ENCODE data around the gene FBXL7. TPM values are rescaled to one million over a fixed set of nuclear protein-coding genes. Genes with fewer than 3 reads are reported as not detected.

Gene FBXL7
- total RNA-seq, 4 donors from 2014 or later = 2.1 to 25.6 (median 6.5) TPM

DNA sequence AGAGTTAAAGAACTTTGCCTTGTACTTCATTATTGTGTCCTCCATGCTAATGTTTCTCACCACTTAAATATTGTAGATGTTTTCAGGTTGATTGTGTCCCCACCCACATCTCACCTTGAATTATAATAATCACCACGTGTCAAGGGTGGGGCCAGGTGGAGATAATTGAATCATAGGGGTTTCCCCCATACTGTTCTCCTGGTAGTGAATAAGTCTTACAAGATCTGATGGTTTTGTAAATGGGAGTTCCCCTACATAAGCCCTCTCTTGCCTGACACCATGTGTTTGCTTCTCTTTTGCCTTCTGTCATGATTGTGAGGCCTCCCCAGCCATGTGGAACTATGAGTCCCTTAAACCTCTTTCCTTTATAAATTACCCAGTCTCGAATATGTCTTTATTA is 248.3 kb downstream of the FBXL7 start:
- DNase-seq = no peak
- Histone ChIP-seq H3K27ac (no peak overlapping the region), H3K4me1 (no peaks in the 10 kb centered on the region), H3K9me3 (no peaks in the 10 kb centered on the region), H3K36me3 (no peaks in the 10 kb centered on the region), H3K27me3 (no peaks in the 10 kb centered on the region), H3K4me3 (no peak overlapping the region)
- TF ChIP-seq CTCF (IDR thresholded peaks at IDR 0.05) = no peak
- TF ChIP-seq POLR2A (IDR thresholded peaks at IDR 0.05) = no peak

GRCh38 chr5:15752663-15753285 is 252.8 kb downstream of the FBXL7 start:
- Histone ChIP-seq H3K4me3 (no peak overlapping the region), H3K36me3 (no peaks in the 10 kb centered on the region), H3K4me1 (no peaks in the 10 kb centered on the region), H3K27ac (no peak overlapping the region), H3K27me3 (no peaks in the 10 kb centered on the region), H3K9me3 (no peaks in the 10 kb centered on the region)
- DNase-seq = no peak
- TF ChIP-seq CTCF (IDR thresholded peaks at IDR 0.05) (no peak), POLR2A (IDR thresholded peaks at IDR 0.05) (no peak)

DNA sequence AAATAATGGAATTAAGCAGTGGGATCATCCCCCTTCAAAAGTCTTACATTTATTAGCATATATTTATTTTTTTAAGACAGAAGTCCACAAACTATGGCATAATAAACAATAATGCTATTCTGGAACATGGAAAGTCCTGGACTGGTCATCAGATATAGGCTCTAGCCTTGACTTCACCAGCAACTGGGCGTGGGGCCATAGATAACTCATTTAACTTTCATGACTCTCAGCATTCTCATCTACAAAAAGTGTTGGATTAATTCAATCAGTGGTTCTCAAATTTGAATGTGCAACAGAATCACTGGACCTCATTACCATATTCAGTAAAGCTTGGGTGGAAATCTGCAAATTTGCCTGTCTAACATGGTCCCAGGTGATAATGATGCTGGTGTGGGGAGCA is 253.8 kb downstream of the FBXL7 start:
- Histone ChIP-seq H3K4me3 (no peak overlapping the region), H3K36me3 (no peaks in the 10 kb centered on the region), H3K4me1 (no peaks in the 10 kb centered on the region), H3K27ac (no peak overlapping the region), H3K9me3 (no peaks in the 10 kb centered on the region), H3K27me3 (no peaks in the 10 kb centered on the region)
- TF ChIP-seq POLR2A (IDR thresholded peaks at IDR 0.05) = no peak
- no peak for TF ChIP-seq CTCF (IDR thresholded peaks at IDR 0.05)
- DNase-seq = no peak

- Histone ChIP-seq H3K9me3 (no peaks in the 10 kb centered on the region), H3K4me1 (no peaks in the 10 kb centered on the region), H3K27ac (no peak overlapping the region), H3K4me3 (no peak overlapping the region), H3K36me3 (no peaks in the 10 kb centered on the region), H3K27me3 (no peaks in the 10 kb centered on the region)
- DNase-seq = no peak
- no peak for TF ChIP-seq POLR2A (IDR thresholded peaks at IDR 0.05)
- no peak for TF ChIP-seq CTCF (IDR thresholded peaks at IDR 0.05)
These were observed 257.1 kb downstream of the FBXL7 start for GRCh38 chr5:15757103-15757502.

DNA sequence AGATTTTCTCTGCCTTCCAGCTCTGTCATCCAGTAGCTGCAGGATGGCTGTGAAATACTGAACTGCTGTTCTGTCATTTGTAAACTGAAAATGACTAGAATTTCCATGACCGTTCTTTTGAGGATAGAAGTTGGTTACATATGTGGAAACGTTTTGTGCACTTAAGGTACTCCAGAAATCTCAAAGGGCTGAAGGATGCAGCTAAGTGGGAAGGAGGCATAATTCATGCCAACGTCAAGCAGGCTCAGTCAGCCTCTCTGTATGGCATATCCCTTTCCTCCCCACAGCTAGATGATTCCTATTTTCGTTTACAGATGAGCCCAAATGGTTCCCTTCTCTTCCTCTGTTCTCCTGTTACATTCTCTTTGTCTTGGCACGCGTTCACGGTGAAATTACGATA is 257.6 kb downstream of the FBXL7 start:
- TF ChIP-seq CTCF (IDR thresholded peaks at IDR 0.05) (no peak), POLR2A (IDR thresholded peaks at IDR 0.05) (no peak)
- Histone ChIP-seq H3K4me3 (no peak overlapping the region), H3K27me3 (no peaks in the 10 kb centered on the region), H3K27ac (no peak overlapping the region), H3K4me1 (no peaks in the 10 kb centered on the region), H3K36me3 (no peaks in the 10 kb centered on the region), H3K9me3 (no peaks in the 10 kb centered on the region)
- DNase-seq = no peak

DNA sequence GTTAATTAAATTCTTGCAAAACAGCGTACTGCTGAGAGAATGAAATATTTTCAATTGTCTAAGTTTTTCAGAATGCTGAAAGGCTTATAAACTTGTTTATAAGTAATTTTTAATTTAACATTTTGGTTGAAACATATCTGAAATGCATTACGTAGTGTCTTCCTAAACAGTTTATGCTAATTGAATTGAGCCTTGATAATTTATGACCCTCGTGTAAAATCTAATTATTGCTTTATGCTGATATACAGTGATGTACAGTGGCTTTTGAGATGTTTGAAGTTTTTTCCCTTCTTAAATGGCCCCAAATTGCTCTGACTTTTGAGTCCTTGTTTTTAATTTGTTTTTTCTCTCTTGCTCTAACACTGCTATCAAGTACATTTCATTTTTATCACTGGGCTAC is 262.7 kb downstream of the FBXL7 start:
- Histone ChIP-seq H3K4me3 (no peak overlapping the region), H3K36me3 (no peaks in the 10 kb centered on the region), H3K9me3 (no peaks in the 10 kb centered on the region), H3K4me1 (no peaks in the 10 kb centered on the region), H3K27me3 (no peaks in the 10 kb centered on the region), H3K27ac (no peak overlapping the region)
- TF ChIP-seq CTCF (IDR thresholded peaks at IDR 0.05) (no peak), POLR2A (IDR thresholded peaks at IDR 0.05) (no peak)
- no peak for DNase-seq
